ENCODE data around the gene AHCYL2.
"Not testable (repeated sequence)": the region's sequence is repeated elsewhere in the genome, so short reads cannot be mapped to it uniquely, and the experiment has no call there.

The AHCYL2 gene

GRCh38 chr7:129458171-129458570 is 233.3 kb downstream of the AHCYL2 start:
- no peak for DNase-seq

GRCh38 chr7:129461809-129462208 is 237.0 kb downstream of the AHCYL2 start:
- no peak for DNase-seq

- DNase-seq: no peak
Observed at GRCh38 chr7:129462420-129462819, 237.6 kb downstream of the AHCYL2 start.

GRCh38 chr7:129464194-129464593 is 239.4 kb downstream of the AHCYL2 start:
- no peak for DNase-seq

- DNase-seq: no peak
Observed at GRCh38 chr7:129465080-129465479, 240.2 kb downstream of the AHCYL2 start.

GRCh38 chr7:129466796-129467195 is 242.0 kb downstream of the AHCYL2 start:
- no peak for DNase-seq

GRCh38 chr7:129468087-129468486 is 243.3 kb downstream of the AHCYL2 start:
- DNase-seq: no peak

GRCh38 chr7:129468547-129468946 is 243.7 kb downstream of the AHCYL2 start:
- no peak for DNase-seq

GRCh38 chr7:129469930-129470329 is 245.1 kb downstream of the AHCYL2 start:
- DNase-seq: no peak

GRCh38 chr7:129470411-129470810 is 245.6 kb downstream of the AHCYL2 start:
- no peak for DNase-seq

- no peak for DNase-seq
Observed at GRCh38 chr7:129471402-129471827, 246.6 kb downstream of the AHCYL2 start.

- DNase-seq: not testable (repeated sequence)
Observed at GRCh38 chr7:129475931-129476330, 251.1 kb downstream of the AHCYL2 start.

- not testable (repeated sequence) for DNase-seq
Observed at GRCh38 chr7:129476398-129476797, 251.6 kb downstream of the AHCYL2 start.

Data from CD4-positive, alpha-beta T cell treated with Interleukin-6 for 4 hours (primary cell).